Endothelial cell of umbilical vein (primary cell): ENCODE data around the gene ZNF3. TPM values are rescaled to one million over a fixed set of nuclear protein-coding genes. Genes with fewer than 3 reads are reported as not detected.
"Not testable (repeated sequence)": the region's sequence is repeated elsewhere in the genome, so short reads cannot be mapped to it uniquely, and the experiment has no call there.

Experiments
- BruUV-seq: library from RNA; stranded (reverse); fragments of 400-500 nt; replicated peaks from 2 replicates; lab custom pipeline; 2021; lab: Mats Ljungman, UMichigan
- CTCF ChIA-PET: fragments of 300-600, 350-600 bp; sonication (Branson Sonifier 250); formaldehyde crosslinking; loops from one replicate; lab custom pipeline; 2021; ENCODE audit warnings: antibody characterized with exemption, inconsistent platforms; lab: Charles Lee
- POLR2A ChIA-PET: fragments of 300-600, 350-600 bp; sonication (Branson Sonifier 250); formaldehyde crosslinking; loops from one replicate; lab custom pipeline; 2021; ENCODE audit warnings: antibody characterized with exemption, inconsistent platforms; lab: Charles Lee
- DNase-seq: peaks from one replicate; pipeline ENCODE4 v3.0.0-alpha.2; 2011; ENCODE audit warnings: low read depth, low spot score
- FAIRE-seq: peaks from 2 replicates; lab custom pipeline; 2011; peaks lifted over from hg19 to GRCh38; lab: Jason Lieb, UNC
- H2AFZ ChIP-seq: 2 replicates; pipeline ENCODE4 v1.6.0; 2012; ENCODE audit warnings: low read depth, low read length, control low read depth, inconsistent platforms
- H3K27ac ChIP-seq: 2 replicates; pipeline ENCODE4 v1.5.1; 2011; ENCODE audit warnings: low read depth, mild to moderate bottlenecking, control low read depth, low read length, moderate library complexity; ENCODE audit not compliant: insufficient read depth
- H3K27me3 ChIP-seq, 2 experiments: 2 replicates each; pipeline versions ENCODE4 v1.6.0 to v1.6.1; 2011; ENCODE audit warnings: low read length in 2 of 2, mixed read lengths in 1 of 2; ENCODE audit not compliant: control insufficient read depth in 2 of 2, insufficient read depth in 2 of 2
- H3K36me3 ChIP-seq, 2 experiments: 2 replicates in 1 of 2; 3 replicates in 1 of 2; pipeline ENCODE4 v1.5.1; 2011; ENCODE audit warnings: low read length in 2 of 2, mild to moderate bottlenecking in 1 of 2, moderate library complexity in 1 of 2; ENCODE audit not compliant: control insufficient read depth in 2 of 2, insufficient read depth in 2 of 2; ENCODE audit errors: extremely low read depth in 1 of 2
- H3K4me1 ChIP-seq: 3 replicates; pipeline ENCODE4 v1.5.1; 2011; ENCODE audit warnings: mild to moderate bottlenecking, low read length; ENCODE audit not compliant: control insufficient read depth, insufficient read depth; ENCODE audit errors: extremely low read depth
- H3K4me2 ChIP-seq: 2 replicates; pipeline ENCODE4 v1.6.1; 2011; ENCODE audit warnings: low read length, control low read depth, mixed read lengths; ENCODE audit not compliant: insufficient read depth
- H3K4me3 ChIP-seq, 3 experiments: fragments of 200-600 bp in 1 of 3; sonication (generic), shearing (Covaris generic) in 1 of 3; replicated peaks in 1 of 3; 2 replicates each; pipeline ENCODE4 v1.5.1; 2011 to 2016; ENCODE audit warnings: control low read depth in 3 of 3, low read length in 3 of 3, mild to moderate bottlenecking in 2 of 3, inconsistent platforms in 1 of 3, low read depth in 1 of 3, moderate library complexity in 1 of 3; ENCODE audit not compliant: insufficient read depth in 1 of 3
- H3K79me2 ChIP-seq: 2 replicates; pipeline ENCODE4 v1.6.0; 2012; ENCODE audit warnings: low read length, inconsistent platforms; ENCODE audit not compliant: control insufficient read depth, insufficient read depth
- H3K9ac ChIP-seq: replicated peaks from 2 replicates; pipeline ENCODE3; 2011; ENCODE audit warnings: low read length, control low read depth; ENCODE audit not compliant: insufficient read depth; ENCODE audit errors: extremely low read depth
- H3K9me1 ChIP-seq: replicated peaks from 3 replicates; pipeline ENCODE4 v1.6.0; 2011; ENCODE audit warnings: mild to moderate bottlenecking, low read length; ENCODE audit not compliant: control insufficient read depth, insufficient read depth; ENCODE audit errors: extremely low read depth
- H3K9me3 ChIP-seq: replicated peaks from 2 replicates; pipeline ENCODE4 v1.5.1; 2012; ENCODE audit warnings: low read length, inconsistent platforms; ENCODE audit not compliant: control insufficient read depth, insufficient read depth
- H4K20me1 ChIP-seq: replicated peaks from 2 replicates; pipeline ENCODE3; 2011; ENCODE audit warnings: mild to moderate bottlenecking, low read length; ENCODE audit not compliant: control insufficient read depth, insufficient read depth; ENCODE audit errors: extremely low read depth
- CTCF ChIP-seq, 2 donors: IDR thresholded peaks; 1 replicate in 1 of 2; 2 replicates in 1 of 2; pipeline ENCODE4 v1.5.1; 2011; ENCODE audit warnings: low read length in 2 of 2, mild to moderate bottlenecking in 2 of 2, moderate library complexity in 2 of 2, control low read depth in 1 of 2, inconsistent platforms in 1 of 2, low read depth in 1 of 2; ENCODE audit not compliant: insufficient read depth in 1 of 2; ENCODE audit errors: extremely low read depth in 1 of 2
- MYC ChIP-seq: IDR thresholded peaks from one replicate; pipeline ENCODE4 v1.6.1; 2011; ENCODE audit warnings: mild to moderate bottlenecking, low read depth, low read length
- POLR2A ChIP-seq: IDR thresholded peaks from 2 replicates; pipeline ENCODE4 v1.6.1; 2012; ENCODE audit warnings: low read depth, mild to moderate bottlenecking, control low read depth, low read length
- dilution Hi-C: fragments of 300-500 bp; cut with MboI; formaldehyde crosslinking; loops from one replicate; pipeline ENCODE4 v1.15.0; 2019; ENCODE audit warnings: low sequenced_read_pairs; ENCODE audit not compliant: extremely low pct_ligation_motif_present
- intact Hi-C: fragments of 100-400 bp; cut with micrococcal nuclease; formaldehyde crosslinking; loops from one replicate; pipeline ENCODE4 v1.10.0; 2022
- polyA plus RNA-seq, 4 experiments: library from polyadenylated mRNA; depleted of rRNA in 3 of 4; stranded (reverse) in 3 of 4; unstranded in 1 of 4; fragments of >200 nt; gene quantifications; 2 replicates each; pipeline versions ENCODE4 v1.2.1 to v1.2.3, GENCODE V29; 2011 to 2012; ENCODE audit warnings: missing spikeins in 1 of 4
- total RNA-seq: library from RNA; stranded (reverse); gene quantifications from 2 replicates; pipeline ENCODE4 v1.2.3, GENCODE V29; 2021

ZNF3 gene
- total and polyA plus RNA-seq, 2 donors (not counting 3 experiments of a cell fraction or from before 2014, with no cell fraction given) = 21.8 to 30.9 TPM

- H3K27me3 ChIP-seq = no peaks in the 10 kb centered on the region
- no peak overlapping the region for H3K27ac ChIP-seq
- ChIA-PET POLR2A (no interaction called here), CTCF (interaction anchor here (0.6 to 5.9 kb wide), 29 partner anchors 9 to 277 kb away, joined by 3 to 79 read pairs (median 4); partner anchors contain the start of genes AP4M1, GAL3ST4, LAMTOR4 and MCM7)
- no TSS peak for BruUV-seq
- H4K20me1 ChIP-seq = no peaks in the 10 kb centered on the region
- intact Hi-C loops (no loop called here), dilution Hi-C loops (no loop called here)
- H3K9me1 ChIP-seq = no peaks in the 10 kb centered on the region
- TF ChIP-seq CTCF (IDR thresholded peaks at IDR 0.05; ENCODE audit: extremely low read depth in 1 of 2, insufficient read depth in 1 of 2, low read depth in 1 of 2, low read length in 2 of 2) = peak; percentile 61 to 85
- TF ChIP-seq MYC = no peak
- no peak for TF ChIP-seq POLR2A
- no peak overlapping the region for H3K4me2 ChIP-seq
- H3K9me3 ChIP-seq = no peaks in the 10 kb centered on the region
- peak; percentile 79 for FAIRE-seq
- no peaks in the 10 kb centered on the region for H3K36me3 ChIP-seq
- H3K4me1 ChIP-seq = peaks cover 11% of the 10 kb centered on the region
- no peak overlapping the region for H3K9ac ChIP-seq
- H3K79me2 ChIP-seq = no peaks in the 10 kb centered on the region
- no peak overlapping the region for H3K4me3 ChIP-seq
- H2AFZ ChIP-seq = peak overlapping the region; percentile 46
- peak; percentile 55 for DNase-seq
These were observed 49.3 kb upstream of the ZNF3 start for GRCh38 chr7:100130608-100131453.

GRCh38 chr7:100130220-100130607 is 48.7 kb upstream of the ZNF3 start:
- H3K79me2 ChIP-seq, FAIRE-seq, H3K9me1 ChIP-seq, H3K27ac ChIP-seq, H3K9me3 ChIP-seq, BruUV-seq, H3K4me2 ChIP-seq, DNase-seq, H2AFZ ChIP-seq, H4K20me1 ChIP-seq, H3K27me3 ChIP-seq, dilution Hi-C loops, intact Hi-C loops, POLR2A ChIA-PET, H3K36me3 ChIP-seq, H3K4me3 ChIP-seq, H3K9ac ChIP-seq: not testable (repeated sequence)
- CTCF ChIA-PET = interaction anchor here (0.7 to 2.8 kb wide), 18 partner anchors 8 to 151 kb away, joined by 3 to 14 read pairs (median 5); partner anchors contain the start of genes AP4M1, GAL3ST4 and MCM7
- H3K4me1 ChIP-seq = peaks cover 11% of the 10 kb centered on the region
